GM23338 (cell line): Measurements from ENCODE around the gene ERVV-1. TPM values are rescaled to one million over a fixed set of nuclear protein-coding genes. Genes with fewer than 3 reads are reported as not detected.

Source experiments
- ATAC-seq: fragments of 200-7000 bp; cut with Tn5 transposase; 3 replicates; pipeline ENCODE4 v1.9.1; 2020
- DNase-seq: peaks from one replicate; pipeline ENCODE4 v3.0.0-alpha.2; 2015; ENCODE audit warnings: low spot score
- H2AFZ ChIP-seq: fragments of 200-600 bp; sonication (generic); 2 replicates; pipeline ENCODE4 v1.8.0; 2016; ENCODE audit warnings: antibody characterized with exemption, mild to moderate bottlenecking, moderate library complexity
- H3F3A ChIP-seq: fragments of 200-600 bp; sonication (generic); replicated peaks from 2 replicates; pipeline ENCODE4 v1.8.0; 2017; ENCODE audit warnings: antibody characterized with exemption, mixed run types, low read depth
- H3K27ac ChIP-seq: fragments of 200-600 bp; sonication (generic); 2 replicates; pipeline ENCODE4 v1.6.1; 2016; ENCODE audit warnings: low read depth
- H3K27me3 ChIP-seq: fragments of 200-600 bp; sonication (generic); 2 replicates; pipeline ENCODE4 v1.8.0; 2016; ENCODE audit warnings: mild to moderate bottlenecking, mixed run types, moderate library complexity; ENCODE audit not compliant: insufficient read depth
- H3K36me3 ChIP-seq: fragments of 200-600 bp; sonication (generic); 2 replicates; pipeline ENCODE4 v1.8.0; 2016; ENCODE audit warnings: mild to moderate bottlenecking; ENCODE audit not compliant: insufficient read depth
- H3K4me1 ChIP-seq: fragments of 200-600 bp; sonication (generic); 2 replicates; pipeline ENCODE4 v1.8.0; 2016; ENCODE audit warnings: mild to moderate bottlenecking, moderate library complexity; ENCODE audit not compliant: insufficient read depth
- H3K4me2 ChIP-seq: fragments of 200-600 bp; sonication (generic); 2 replicates; pipeline ENCODE4 v1.7.1; 2017; ENCODE audit warnings: mixed run types
- H3K4me3 ChIP-seq: fragments of 200-600 bp; sonication (generic); 2 replicates; pipeline ENCODE4 v1.6.1; 2016; ENCODE audit warnings: mixed run types
- H3K79me2 ChIP-seq: fragments of 200-600 bp; sonication (generic); replicated peaks from 2 replicates; pipeline ENCODE4 v1.8.0; 2017; ENCODE audit warnings: mild to moderate bottlenecking; ENCODE audit not compliant: insufficient read depth
- H3K9me2 ChIP-seq: fragments of 200-600 bp; sonication (generic); 2 replicates; pipeline ENCODE4 v1.8.0; 2017; ENCODE audit not compliant: insufficient read depth
- H4K20me1 ChIP-seq: fragments of 200-600 bp; sonication (generic); replicated peaks from 2 replicates; pipeline ENCODE4 v1.8.0; 2017; ENCODE audit warnings: mild to moderate bottlenecking; ENCODE audit not compliant: insufficient read depth
- H3K27ac Mint-ChIP-seq: 2 replicates; pipeline ENCODE4 v1.8.0; 2020; ENCODE audit warnings: inconsistent platforms, mild to moderate bottlenecking, moderate library complexity, mixed read lengths
- H3K27me3 Mint-ChIP-seq: 3 replicates; pipeline ENCODE4 v1.8.0; 2022; ENCODE audit warnings: low read depth, mild to moderate bottlenecking, moderate library complexity, mixed read lengths, inconsistent platforms; ENCODE audit not compliant: insufficient read depth, poor library complexity
- H3K36me3 Mint-ChIP-seq: 3 replicates; pipeline ENCODE4 v1.8.0; 2021; ENCODE audit warnings: low read depth, mild to moderate bottlenecking, inconsistent platforms, moderate library complexity, mixed read lengths
- H3K4me1 Mint-ChIP-seq: 3 replicates; pipeline ENCODE4 v1.8.0; 2020; ENCODE audit warnings: mild to moderate bottlenecking, inconsistent platforms, mixed read lengths
- H3K4me3 Mint-ChIP-seq: 3 replicates; pipeline ENCODE4 v1.8.0; 2021; ENCODE audit warnings: moderate library complexity, mild to moderate bottlenecking, inconsistent platforms, mixed read lengths
- H3K9me3 Mint-ChIP-seq: 3 replicates; pipeline ENCODE4 v1.8.0; 2020; ENCODE audit warnings: moderate library complexity, mild to moderate bottlenecking, inconsistent platforms, mixed read lengths
- CREB1 ChIP-seq: fragments of 250-450 bp; sonication (Bioruptor Pico); IDR thresholded peaks from 2 replicates; pipeline ENCODE4 v1.5.0; 2020; ENCODE audit warnings: low read depth, mild to moderate bottlenecking, moderate library complexity
- CTCF ChIP-seq, 2 experiments: fragments of 200-600 bp in 1 of 2; sonication (generic) in 1 of 2; conservative IDR thresholded peaks; 2 replicates each; pipeline versions ENCODE4 v1.5.1 to v1.6.1; 2016 to 2017; ENCODE audit warnings: antibody characterized with exemption in 2 of 2, low read depth in 2 of 2, mild to moderate bottlenecking in 2 of 2, moderate library complexity in 1 of 2
- EZH2 ChIP-seq: fragments of 200-600 bp; sonication (generic); IDR thresholded peaks from one replicate; pipeline ENCODE4 v1.8.0; 2017; ENCODE audit warnings: antibody characterized with exemption, mild to moderate bottlenecking, low read depth; ENCODE audit not compliant: unreplicated experiment
- EZH2phosphoT487 ChIP-seq: fragments of 200-600 bp; sonication (generic); IDR thresholded peaks from one replicate; pipeline ENCODE4 v1.8.1; 2018; ENCODE audit warnings: antibody characterized with exemption; ENCODE audit not compliant: unreplicated experiment
- JUNB ChIP-seq: IDR thresholded peaks from one replicate; pipeline ENCODE4 v1.6.1; 2016; ENCODE audit warnings: antibody characterized with exemption; ENCODE audit not compliant: unreplicated experiment
- POLR2AphosphoS5 ChIP-seq: IDR thresholded peaks from 2 replicates; pipeline ENCODE4 v1.6.1; 2016; ENCODE audit warnings: antibody characterized with exemption, low read depth
- ZNF114 ChIP-seq: fragments of 250-450 bp; sonication (Bioruptor Pico); IDR thresholded peaks from 2 replicates; pipeline ENCODE4 v1.5.0; 2020; ENCODE audit warnings: mild to moderate bottlenecking, moderate library complexity
- polyA plus RNA-seq: library from polyadenylated mRNA; unstranded; fragments of >200 nt; fragmentation: Nextera tagmentation; extraction: Ambion mirVana; gene quantifications from 2 replicates; pipeline ENCODE4 v1.2.1, GENCODE V29; 2016
- total RNA-seq: library from RNA; depleted of rRNA; stranded (reverse); fragments of >200 nt; shearing (Covaris generic); gene quantifications from 2 replicates; pipeline ENCODE4 v1.2.3, GENCODE V29; 2014
- TF ChIP-seq, protein P1 (sequence below): IDR thresholded peaks from one replicate; pipeline ENCODE4 v1.6.1; 2018; ENCODE audit warnings: antibody characterized with exemption; ENCODE audit not compliant: unreplicated experiment
- TF ChIP-seq, protein P2 (sequence below): IDR thresholded peaks from 2 replicates; pipeline ENCODE4 v1.6.1; 2016; ENCODE audit warnings: antibody characterized with exemption

Gene ERVV-1
- total and polyA plus RNA-seq, 2 experiments from 2014 or later: 0.21 to 0.23 TPM

- no peak overlapping the region for H3K4me3 Mint-ChIP-seq
- no peaks in the 10 kb centered on the region for H3K36me3 ChIP-seq
- H4K20me1 ChIP-seq: no peaks in the 10 kb centered on the region; the same call in 1 of the 2 replicates
- H3K4me2 ChIP-seq: no peak overlapping the region
- TF ChIP-seq CTCF (conservative IDR thresholded peaks at IDR 0.05; ENCODE audit: low read depth in 2 of 2) (peak; percentile 30 to 52), ZNF114 (no peak)
- peaks cover 6% of the 10 kb centered on the region for H3K4me1 Mint-ChIP-seq
- ATAC-seq: peak; percentile 100
- no peaks in the 10 kb centered on the region for H3K4me1 ChIP-seq
- no peaks in the 10 kb centered on the region for H3F3A ChIP-seq
- no peaks in the 10 kb centered on the region for H3K27me3 ChIP-seq
- H3K27ac Mint-ChIP-seq: no peak overlapping the region
- H3K79me2 ChIP-seq: no peaks in the 10 kb centered on the region
- peak; percentile 90 for DNase-seq
- no peaks in the 10 kb centered on the region; the same call in 2 of the 3 replicates for H3K9me3 Mint-ChIP-seq
- no peaks in the 10 kb centered on the region for H3K9me2 ChIP-seq
- H3K27ac ChIP-seq: no peak overlapping the region
- H3K36me3 Mint-ChIP-seq: no peaks in the 10 kb centered on the region; the same call in 2 of the 3 replicates
- peaks cover 6% of the 10 kb centered on the region for H3K27me3 Mint-ChIP-seq
- no peak overlapping the region for H2AFZ ChIP-seq
- no peak overlapping the region for H3K4me3 ChIP-seq
Measured at GRCh38 chr19:53010494-53010893, 3.2 kb upstream of the ERVV-1 start.

DNA sequence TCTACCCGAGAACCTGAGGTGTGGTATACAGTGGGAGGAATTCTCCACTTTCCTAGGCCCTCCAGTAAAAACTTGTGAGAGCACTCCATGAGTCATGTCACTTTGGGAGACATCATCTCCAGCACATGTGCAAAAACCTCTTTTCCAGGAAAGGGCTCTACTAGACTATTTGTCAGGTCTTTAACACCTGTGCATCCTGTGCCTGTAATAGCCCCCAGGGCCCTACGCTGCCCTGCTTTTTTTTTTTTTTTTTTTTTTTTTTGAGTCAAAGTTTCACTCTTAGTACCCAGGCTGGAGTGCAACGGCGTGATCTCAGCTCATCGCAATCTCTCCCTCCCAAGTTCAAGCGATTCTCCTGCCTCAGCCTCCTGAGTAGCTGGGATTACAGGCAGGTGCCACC is 1.7 kb upstream of the ERVV-1 start:
- H3K9me2 ChIP-seq: no peaks in the 10 kb centered on the region
- peaks cover 3% of the 10 kb centered on the region; the same call in 2 of the 3 replicates for H3K9me3 Mint-ChIP-seq
- H3K4me3 Mint-ChIP-seq: no peak overlapping the region
- H3K79me2 ChIP-seq: no peaks in the 10 kb centered on the region
- H3K27ac ChIP-seq: no peak overlapping the region
- H2AFZ ChIP-seq: no peak overlapping the region
- H3K27me3 Mint-ChIP-seq: peaks cover 9% of the 10 kb centered on the region
- ATAC-seq (no peak), DNase-seq (no peak)
- no peak overlapping the region for H3K27ac Mint-ChIP-seq
- TF ChIP-seq ZNF114 (no peak), POLR2AphosphoS5 (no peak)
- no peak overlapping the region for H3K4me3 ChIP-seq
- H3K4me2 ChIP-seq: no peak overlapping the region
- H3F3A ChIP-seq: no peaks in the 10 kb centered on the region
- H3K36me3 ChIP-seq: no peaks in the 10 kb centered on the region
- peaks cover 8% of the 10 kb centered on the region for H3K4me1 Mint-ChIP-seq
- H3K36me3 Mint-ChIP-seq: no peaks in the 10 kb centered on the region; the same call in 2 of the 3 replicates
- H4K20me1 ChIP-seq: peaks cover 6% of the 10 kb centered on the region; the same call in 1 of the 2 replicates
- no peaks in the 10 kb centered on the region; the same call in 1 of the 2 replicates for H3K4me1 ChIP-seq
- H3K27me3 ChIP-seq: no peaks in the 10 kb centered on the region

GRCh38 chr19:53015159-53015558 is 1.4 kb downstream of the ERVV-1 start:
- no peak overlapping the region for H3K27ac ChIP-seq
- Mint-ChIP-seq H3K27me3 (peaks cover 5% of the 10 kb centered on the region), H3K36me3 (no peaks in the 10 kb centered on the region), H3K9me3 (peaks cover 3% of the 10 kb centered on the region; the same call in 2 of the 3 replicates), H3K4me1 (peaks cover 5% of the 10 kb centered on the region), H3K27ac (no peak overlapping the region), H3K4me3 (no peak overlapping the region)
- ATAC-seq: no peak
- H3K79me2 ChIP-seq: no peaks in the 10 kb centered on the region
- no peaks in the 10 kb centered on the region for H3K9me2 ChIP-seq
- H4K20me1 ChIP-seq: peaks cover 6% of the 10 kb centered on the region
- DNase-seq: no peak
- H3K36me3 ChIP-seq: no peaks in the 10 kb centered on the region
- H3K4me3 ChIP-seq: no peak overlapping the region
- H3K4me1 ChIP-seq: no peaks in the 10 kb centered on the region; the same call in 1 of the 2 replicates
- no peak overlapping the region for H3K4me2 ChIP-seq
- peaks cover 4% of the 10 kb centered on the region; the same call in 1 of the 2 replicates for H3K27me3 ChIP-seq
- H3F3A ChIP-seq: no peaks in the 10 kb centered on the region
- no peak overlapping the region for H2AFZ ChIP-seq
- TF ChIP-seq EZH2phosphoT487: no peak
- TF ChIP-seq ZNF114: no peak
- no peak for TF ChIP-seq CTCF (conservative IDR thresholded peaks at IDR 0.05; ENCODE audit: low read depth in 2 of 2)
- TF ChIP-seq, protein P1, sequence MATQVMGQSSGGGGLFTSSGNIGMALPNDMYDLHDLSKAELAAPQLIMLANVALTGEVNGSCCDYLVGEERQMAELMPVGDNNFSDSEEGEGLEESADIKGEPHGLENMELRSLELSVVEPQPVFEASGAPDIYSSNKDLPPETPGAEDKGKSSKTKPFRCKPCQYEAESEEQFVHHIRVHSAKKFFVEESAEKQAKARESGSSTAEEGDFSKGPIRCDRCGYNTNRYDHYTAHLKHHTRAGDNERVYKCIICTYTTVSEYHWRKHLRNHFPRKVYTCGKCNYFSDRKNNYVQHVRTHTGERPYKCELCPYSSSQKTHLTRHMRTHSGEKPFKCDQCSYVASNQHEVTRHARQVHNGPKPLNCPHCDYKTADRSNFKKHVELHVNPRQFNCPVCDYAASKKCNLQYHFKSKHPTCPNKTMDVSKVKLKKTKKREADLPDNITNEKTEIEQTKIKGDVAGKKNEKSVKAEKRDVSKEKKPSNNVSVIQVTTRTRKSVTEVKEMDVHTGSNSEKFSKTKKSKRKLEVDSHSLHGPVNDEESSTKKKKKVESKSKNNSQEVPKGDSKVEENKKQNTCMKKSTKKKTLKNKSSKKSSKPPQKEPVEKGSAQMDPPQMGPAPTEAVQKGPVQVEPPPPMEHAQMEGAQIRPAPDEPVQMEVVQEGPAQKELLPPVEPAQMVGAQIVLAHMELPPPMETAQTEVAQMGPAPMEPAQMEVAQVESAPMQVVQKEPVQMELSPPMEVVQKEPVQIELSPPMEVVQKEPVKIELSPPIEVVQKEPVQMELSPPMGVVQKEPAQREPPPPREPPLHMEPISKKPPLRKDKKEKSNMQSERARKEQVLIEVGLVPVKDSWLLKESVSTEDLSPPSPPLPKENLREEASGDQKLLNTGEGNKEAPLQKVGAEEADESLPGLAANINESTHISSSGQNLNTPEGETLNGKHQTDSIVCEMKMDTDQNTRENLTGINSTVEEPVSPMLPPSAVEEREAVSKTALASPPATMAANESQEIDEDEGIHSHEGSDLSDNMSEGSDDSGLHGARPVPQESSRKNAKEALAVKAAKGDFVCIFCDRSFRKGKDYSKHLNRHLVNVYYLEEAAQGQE: no peak
- no peak for TF ChIP-seq JUNB
- TF ChIP-seq EZH2: no peak
- no peak for TF ChIP-seq POLR2AphosphoS5
- no peak for TF ChIP-seq CREB1
- TF ChIP-seq, protein P2, sequence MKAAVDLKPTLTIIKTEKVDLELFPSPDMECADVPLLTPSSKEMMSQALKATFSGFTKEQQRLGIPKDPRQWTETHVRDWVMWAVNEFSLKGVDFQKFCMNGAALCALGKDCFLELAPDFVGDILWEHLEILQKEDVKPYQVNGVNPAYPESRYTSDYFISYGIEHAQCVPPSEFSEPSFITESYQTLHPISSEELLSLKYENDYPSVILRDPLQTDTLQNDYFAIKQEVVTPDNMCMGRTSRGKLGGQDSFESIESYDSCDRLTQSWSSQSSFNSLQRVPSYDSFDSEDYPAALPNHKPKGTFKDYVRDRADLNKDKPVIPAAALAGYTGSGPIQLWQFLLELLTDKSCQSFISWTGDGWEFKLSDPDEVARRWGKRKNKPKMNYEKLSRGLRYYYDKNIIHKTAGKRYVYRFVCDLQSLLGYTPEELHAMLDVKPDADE: no peak
